Non-pigmented ciliary epithelial cell (primary cell): ENCODE results near the gene HNF1B.
"Not testable (repeated sequence)": the region's sequence is repeated elsewhere in the genome, so short reads cannot be mapped to it uniquely, and the experiment has no call there.

ENCODE experiments used
- DNase-seq: peaks from one replicate; pipeline ENCODE4 v3.0.0-alpha.2; 2010; ENCODE audit warnings: low read depth

The HNF1B gene

DNA sequence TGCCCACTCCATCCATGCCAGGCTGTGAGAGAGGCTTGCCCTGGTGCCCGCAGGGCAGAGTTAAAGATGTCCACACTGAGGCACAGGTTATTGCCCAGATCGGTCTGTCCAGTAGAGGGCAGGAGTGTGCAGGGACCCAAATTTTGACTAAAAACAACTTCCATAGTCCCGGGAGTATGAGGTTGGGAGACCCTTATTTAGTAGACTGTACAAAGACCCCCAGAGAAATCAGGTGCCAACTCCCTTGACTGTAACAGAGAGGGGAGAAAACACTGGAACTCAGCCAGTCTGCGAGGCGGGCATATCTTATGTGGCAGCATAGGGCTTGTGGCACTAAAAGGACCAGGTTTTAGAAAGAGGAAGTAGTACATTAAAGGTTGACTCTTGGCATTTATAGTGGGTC lies 43.4 kb downstream of the HNF1B start:
- no peak for DNase-seq

DNA sequence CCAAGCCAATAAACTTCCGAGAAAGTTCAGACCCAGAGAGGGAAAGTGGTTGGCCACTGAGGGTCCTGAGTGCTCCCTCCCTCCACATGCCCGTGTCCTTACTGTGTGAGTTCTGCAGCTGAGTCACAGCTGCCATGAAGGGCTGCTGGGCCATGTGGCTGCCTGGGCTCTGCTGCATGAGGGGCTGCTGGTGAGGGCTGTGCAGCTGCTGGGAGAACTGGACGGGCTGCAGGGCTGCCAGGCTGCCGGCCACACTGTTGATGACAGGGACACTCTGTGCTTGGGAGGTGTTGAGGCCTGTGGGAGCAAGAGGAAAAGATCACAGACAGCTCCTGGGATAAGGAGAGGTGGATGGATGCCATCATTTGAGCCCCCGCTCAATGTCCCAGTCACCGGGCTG lies 44.0 kb downstream of the HNF1B start:
- no peak for DNase-seq

DNA sequence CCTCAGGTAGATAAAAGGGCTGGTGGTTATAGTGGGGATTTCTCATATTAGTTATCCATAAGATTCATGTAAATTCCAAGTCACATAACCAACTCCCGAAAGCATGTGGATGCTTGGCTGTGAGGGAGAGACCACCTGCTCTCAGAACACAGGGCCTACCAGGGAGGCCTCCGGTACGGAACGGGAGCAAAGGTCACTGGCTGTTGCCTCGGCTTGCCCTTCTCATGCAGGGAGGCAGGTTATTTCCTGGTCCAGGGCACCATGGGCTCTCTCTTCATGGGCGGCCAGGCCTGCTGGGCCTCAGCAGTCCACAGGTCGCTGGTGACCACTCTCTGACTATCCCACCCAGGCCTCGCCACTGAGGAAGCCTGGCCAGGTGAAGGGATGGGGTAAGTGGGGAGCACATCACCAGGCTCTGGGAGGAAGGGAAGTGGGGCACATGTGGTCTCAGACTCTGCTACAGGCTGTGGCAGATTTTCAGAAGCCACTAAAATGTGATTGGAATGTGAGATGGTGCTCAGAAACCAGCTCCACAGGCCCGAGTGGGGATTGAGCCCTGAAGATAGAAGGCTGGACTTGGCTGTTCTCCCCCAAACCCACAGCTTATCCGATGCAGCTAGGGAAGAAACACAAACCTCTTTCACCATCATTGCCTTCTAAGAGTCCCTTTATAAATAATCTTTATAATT lies 45.4 kb downstream of the HNF1B start:
- DNase-seq, result no peak

DNA sequence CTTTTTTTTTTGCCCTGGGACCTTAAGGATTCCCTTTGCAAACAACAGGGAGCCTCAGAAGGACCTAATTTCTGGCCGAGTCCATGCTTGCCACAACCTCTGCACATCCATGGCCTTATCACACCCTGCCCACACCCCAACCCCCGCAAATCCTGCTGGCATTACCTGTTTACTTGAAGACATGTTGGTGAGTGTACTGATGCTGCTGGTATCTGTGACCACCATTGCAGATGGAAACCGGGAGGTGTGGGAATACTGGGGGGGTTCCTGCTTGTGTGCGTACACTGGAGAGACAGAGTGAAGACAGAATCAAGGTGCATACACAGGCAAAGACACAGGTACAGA lies 46.0 kb downstream of the HNF1B start:
- no peak for DNase-seq

DNA sequence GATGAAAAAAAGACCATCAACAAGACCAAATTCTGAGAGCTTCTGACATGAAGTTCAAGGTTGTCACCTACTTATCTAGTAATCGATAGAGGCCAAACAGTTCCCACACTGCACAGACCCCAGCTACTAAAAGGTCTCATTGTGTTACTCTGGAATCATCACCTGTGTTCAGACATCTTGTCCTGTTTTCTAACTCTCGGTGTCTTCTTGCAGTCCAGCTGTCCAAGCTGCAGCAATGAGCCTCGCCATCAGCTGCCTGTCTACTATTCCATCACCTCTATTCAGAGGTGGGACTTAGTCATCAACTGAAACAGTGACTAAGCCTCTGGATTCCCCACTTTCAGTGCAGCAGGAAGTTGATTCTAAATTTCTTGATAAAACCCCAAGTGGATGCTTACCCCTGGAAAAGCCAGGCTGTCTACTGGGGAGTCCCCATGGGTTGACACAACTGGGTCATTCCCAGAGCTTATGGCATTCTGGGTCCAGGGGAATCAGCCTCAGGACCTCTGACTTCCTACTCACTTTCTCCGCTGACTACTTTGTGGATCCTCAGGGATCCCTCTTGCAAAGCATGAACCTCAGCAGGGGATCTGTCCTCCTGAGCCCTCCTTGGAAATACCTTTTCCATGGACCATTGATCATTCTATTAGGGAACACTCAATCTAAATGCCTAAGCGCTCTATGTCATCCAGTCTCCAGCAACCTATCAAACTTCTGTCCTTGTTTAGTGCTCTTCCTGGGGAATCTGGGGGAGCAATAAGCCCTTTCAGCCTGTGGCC lies 46.5 kb downstream of the HNF1B start:
- DNase-seq, result peak; percentile 22

DNA sequence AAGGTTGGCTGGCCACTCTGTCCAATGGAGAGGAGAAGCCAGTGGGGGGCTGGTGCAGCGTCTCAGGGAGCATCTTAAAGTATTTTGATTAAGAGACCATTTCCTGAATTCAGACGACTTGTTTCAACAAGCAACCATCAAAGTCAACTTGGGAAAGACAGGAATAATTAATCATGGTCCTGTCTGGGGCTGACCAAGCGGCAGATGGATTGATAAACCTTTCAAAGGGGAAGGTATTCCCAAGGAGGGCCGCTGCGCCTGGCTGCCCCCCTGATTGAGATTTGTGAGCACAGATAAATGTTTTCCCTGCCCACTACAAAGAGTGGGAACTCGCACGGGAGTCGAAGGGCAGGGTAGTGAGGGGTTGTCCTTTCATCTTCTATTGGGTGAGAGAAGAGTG lies 47.5 kb downstream of the HNF1B start:
- no peak for DNase-seq

DNA sequence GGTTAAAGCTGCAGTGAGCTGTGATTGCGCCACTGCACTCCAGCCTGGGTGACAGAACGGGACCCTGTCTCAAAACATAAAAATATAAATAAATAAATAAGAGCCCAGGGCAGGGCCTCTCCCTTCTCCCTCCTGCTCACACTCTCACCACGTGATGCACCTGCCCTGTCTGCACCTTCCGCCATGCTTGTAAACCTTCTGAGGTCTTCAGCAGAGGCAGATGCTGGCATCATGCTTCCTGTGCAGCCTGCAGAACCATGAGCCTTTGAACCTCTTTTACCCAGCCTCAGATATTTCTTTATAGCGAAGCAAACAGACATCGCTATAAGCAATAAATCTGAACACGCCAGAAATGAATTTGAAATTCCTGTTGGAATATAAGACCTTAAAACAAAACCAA lies 48.5 kb downstream of the HNF1B start:
- DNase-seq, result no peak

DNA sequence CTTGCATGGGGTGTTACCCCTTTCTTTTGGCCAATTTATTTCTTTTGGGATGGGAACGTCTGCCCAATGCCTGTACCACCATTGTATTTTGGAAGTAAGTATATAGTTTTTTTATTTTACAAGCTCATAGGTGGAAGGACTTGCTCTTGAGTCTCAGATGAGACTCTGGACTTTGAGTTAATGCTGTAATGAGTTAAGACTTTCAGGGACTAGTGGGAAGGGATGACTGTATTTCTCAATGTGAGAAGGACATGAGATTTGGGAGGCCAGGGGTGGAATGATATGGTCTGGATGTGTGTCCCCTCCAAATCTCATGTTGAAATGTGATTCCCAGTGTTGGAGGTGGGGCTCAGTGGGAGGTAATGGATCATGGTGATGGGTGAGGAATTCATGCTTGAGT lies 49.1 kb downstream of the HNF1B start:
- no peak for DNase-seq

DNA sequence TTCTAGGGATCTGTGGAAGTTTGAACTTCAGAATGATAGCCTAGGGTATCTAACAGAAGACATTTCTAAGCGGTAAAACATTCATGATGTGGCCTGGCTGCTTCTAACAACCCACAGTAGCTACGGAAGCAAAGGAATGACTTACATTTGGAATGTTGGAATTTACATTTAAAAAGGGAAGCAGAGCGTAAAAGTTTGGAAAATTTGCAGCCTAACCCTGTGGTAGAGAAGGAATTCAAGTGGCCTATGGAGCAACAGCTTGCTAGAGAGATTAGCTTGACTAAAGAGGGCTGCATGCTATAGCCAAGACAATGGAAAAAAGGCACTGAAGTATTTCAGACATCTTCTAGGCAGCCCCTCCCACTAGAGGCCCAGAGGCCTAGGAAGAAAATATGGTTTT lies 50.1 kb downstream of the HNF1B start:
- DNase-seq, result no peak

DNA sequence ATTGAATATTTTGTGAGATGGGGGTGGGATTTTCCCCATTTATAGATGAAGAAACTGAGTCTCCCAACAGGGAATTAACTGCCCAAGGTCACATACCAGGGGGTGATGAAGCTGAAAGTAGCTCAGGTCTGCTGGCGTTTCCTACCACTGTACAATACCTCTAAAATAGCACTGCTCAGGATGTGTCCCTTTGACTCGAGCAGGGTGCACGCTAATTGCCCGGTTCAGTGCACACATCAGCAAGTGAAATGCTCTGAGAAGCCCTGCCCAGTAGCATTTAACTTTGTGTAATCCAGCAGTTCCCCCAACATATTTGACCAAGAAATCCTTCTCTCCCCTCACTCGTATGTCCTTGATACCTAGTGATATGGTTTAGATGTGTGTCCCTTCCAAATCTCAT lies 51.5 kb downstream of the HNF1B start:
- DNase-seq, result no peak

DNA sequence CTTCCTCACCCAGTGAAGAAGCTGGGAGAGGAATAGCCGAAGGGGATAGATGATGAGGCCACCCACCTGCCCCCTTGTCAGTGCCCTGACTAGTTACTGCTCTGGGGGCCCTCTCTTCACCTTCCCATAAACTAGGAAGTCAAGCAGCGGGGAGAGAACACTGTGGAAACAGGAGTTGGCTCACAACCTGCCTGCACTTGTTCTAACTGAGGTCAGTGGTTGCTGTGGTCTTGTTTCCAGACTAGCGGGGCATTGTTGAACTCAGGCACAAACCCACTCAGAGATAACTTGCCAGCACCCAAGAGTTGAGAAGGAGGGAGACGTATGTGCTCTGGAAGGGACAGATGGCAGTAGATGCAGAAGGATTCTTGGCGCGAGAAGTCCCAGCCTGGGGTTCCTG lies 53.1 kb downstream of the HNF1B start:
- DNase-seq, result no peak

DNA sequence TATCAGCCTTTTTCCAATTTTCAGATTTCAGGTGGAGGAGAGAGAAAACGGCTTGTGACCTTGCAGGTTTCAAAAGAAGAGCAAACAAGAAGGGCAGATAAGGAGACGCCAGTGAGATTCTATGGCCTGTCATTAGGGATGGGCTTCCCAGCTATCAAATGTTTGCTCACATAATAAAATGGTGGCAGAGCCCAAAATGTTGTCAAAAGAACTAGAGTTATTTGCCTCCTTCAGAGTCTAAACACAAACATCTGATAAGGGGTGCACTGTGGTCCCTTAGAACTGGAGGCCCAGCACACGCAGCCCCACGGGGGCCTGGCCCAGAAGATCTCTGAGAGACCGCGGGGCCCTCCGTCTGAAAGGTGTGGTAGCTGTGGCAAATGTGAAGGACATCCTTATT lies 55.5 kb downstream of the HNF1B start:
- no peak for DNase-seq

DNA sequence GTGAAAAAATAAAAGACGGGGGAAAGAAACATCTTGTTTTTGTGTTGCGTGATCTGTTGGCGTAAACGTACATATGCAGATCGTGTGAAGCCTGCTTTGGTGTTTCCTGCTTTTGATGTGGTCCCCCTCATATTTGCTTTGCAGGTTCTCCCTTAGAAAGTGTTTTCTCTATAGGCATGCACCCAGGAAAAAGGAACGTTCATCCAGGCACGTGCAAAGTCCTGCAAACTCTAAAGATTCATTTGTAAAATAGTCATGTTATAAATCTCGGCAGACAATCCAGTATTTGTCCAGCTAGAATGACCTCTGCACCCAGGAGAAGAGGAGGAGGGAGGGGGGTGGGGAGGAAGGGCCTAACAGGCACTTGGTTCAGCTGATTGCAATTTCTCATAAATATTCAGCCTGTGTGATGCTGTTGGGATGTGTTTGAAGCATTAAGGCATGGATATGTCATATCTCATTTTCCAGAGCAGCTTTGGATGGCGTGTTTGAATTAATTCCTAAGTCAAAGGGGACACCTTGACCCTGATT lies 61.3 kb downstream of the HNF1B start:
- no peak for DNase-seq

DNA sequence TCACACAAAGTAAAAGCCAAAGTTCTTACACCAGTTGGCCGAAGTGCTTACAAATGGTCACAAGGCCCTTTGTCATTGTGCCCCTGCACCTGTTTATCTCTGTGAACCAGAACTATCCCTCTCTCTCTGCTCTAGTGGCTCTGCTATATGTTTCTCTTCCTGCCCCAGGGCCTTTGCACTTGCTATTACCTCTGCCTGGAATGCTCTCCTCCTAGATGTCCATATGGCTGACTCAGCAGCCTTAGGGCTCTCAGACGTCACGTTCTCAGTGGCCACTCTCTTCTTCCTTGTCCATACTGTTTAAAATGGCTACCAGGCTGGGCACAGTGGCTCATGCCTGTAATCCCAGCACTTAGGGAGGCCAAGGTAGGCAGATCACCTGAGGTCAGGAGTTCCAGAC lies 62.9 kb downstream of the HNF1B start:
- no peak for DNase-seq

DNA sequence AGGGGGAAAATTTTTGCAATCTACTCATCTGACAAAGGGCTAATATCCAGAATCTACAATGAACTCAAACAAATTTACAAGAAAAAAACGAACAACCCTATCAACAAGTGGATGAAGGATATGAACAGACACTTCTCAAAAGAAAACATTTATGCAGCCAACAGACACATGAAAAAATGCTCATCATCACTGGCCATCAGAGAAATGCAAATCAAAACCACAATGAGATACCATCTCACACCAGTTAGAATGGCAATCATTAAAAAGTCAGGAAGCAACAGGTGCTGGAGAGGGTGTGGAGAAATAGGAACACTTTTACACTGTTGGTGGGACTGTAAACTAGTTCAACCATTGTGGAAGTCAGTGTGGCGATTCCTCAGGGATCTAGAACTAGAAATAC lies 64.9 kb downstream of the HNF1B start:
- not testable (repeated sequence) for DNase-seq

DNA sequence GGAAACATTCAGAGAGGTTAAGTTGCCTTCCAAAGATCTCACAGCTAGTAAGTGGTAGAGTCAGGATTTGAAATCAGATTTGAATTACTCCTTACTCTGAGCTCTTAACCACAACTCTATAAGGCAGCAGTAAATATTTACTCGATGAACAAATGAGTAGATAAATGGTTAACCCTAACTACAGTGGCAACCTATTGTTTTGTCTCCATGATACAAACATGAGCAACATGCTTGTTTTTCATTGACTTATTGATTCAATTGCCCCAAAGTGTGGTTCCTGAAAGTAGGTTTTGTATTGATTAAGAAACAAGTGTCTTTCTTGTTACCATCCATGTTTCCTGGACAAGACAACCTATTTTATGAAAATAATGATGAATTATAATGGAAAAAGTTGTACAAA lies 66.8 kb downstream of the HNF1B start:
- no peak for DNase-seq

DNA sequence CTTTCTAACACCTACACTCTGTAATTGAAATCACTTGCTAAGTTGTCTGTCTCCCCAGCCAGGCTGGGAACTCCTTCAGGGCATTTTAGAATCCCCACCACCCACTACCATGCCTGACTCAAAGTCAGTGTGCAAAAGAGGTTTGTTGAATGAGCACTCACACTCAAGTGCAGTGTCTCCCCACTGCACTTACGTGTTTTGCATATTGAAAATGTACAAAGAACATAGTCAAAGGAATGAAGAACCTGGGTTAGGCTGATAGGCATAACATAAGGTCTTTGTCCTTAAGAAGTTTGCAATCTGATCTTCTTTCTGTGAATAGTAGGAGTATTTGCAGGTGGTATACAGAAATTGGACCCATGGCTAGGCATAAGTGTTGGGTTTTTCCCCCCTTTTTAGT lies 67.8 kb downstream of the HNF1B start:
- DNase-seq, result no peak

DNA sequence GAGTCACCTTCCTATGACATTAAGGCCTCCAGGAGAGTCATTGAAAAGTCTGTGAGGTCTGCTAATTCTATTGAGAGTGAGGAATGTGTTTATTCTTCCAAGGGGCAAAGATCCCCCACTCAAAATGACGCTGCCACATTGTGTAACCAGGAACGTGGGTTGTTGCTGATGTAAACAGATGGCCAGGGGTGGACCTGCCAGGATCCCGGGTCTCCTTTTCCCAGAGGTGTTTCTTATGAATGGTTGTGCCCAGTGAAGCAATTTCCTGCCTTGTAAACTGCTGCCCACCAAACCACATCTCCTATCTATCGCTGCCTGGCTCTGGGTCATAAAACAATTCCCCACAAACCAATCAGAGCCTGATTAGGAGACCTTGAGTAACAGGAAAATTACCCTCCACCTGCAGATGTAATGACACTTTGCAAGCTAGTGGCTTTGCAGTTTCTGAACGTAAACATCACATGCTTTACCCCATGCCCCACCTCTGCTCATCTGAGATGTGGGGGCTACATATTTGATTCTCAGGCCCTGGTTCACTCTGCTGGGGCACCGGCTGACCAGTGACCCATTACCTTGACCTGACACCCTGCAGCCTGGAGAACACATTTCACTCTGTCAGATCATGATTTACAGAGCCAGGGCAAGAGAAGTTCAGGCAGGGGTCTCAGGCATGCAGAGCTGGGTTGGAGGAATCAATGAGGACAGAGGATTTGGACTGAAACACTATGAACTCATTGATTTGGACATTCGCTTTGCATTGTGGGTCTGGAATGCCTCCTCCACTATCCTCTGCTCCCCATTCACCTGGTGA lies 68.5 kb downstream of the HNF1B start:
- no peak for DNase-seq

DNA sequence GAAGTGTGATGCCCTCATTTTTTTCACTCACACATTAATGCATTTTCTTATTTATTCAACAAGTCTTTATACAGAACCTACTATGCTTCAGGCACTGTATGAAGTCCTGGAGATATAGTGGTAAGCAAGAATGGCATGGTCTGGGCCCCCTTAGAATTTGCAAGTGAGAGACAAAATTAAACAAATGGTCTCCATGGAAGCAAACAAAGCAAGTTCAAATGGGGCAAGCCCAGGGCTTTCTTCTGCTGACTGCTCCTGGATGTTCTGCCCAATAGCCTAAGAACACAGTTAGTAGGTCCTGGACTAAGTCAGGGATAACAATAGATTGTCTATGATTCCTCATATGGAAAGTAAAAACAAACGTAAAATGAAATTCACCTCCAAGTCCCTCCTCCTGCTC lies 70.3 kb downstream of the HNF1B start:
- no peak for DNase-seq

DNA sequence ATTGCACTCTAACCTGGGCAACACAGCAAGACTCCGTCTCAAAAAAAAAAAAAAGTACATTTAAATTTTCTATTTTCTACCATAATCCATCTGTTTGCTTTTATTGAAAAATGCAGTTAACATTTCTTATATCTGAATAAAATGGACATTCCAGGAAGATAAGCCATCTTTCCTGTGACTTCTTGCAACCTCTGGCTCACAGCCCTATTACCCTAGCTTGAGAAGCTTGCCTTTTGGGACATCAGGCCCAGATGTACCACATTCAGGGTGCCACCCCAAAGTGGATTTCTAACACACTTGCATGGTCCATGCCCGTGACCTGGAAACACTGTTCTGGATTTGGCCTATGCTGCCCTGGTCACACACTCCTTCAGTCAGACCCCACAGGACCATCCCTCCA lies 71.5 kb downstream of the HNF1B start:
- no peak for DNase-seq

DNA sequence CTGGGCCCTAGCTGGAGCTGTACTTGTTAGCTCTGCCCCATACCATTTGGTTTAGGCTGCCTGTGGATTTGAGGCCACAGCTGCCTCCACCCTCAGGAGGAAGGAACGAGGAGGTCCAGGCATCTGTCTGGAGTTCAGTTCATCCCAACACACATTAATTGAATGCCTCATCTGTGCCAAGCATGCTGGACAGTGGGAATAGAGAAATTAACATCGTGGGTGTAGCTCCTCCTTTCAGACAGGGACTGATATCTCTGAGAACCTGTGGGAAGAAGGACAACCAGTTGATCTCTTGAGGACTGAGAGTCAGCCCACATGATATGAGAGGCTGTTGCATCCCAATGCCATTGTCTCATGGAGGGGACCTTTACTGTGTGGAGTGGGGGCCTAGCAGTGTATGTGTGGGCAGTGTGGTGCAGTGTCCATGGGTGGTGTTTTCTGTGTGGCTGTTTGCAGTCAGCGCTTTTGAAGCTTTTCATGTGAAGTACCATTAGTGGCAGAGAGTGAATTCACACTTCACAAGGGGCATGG lies 72.2 kb downstream of the HNF1B start:
- DNase-seq, result no peak

DNA sequence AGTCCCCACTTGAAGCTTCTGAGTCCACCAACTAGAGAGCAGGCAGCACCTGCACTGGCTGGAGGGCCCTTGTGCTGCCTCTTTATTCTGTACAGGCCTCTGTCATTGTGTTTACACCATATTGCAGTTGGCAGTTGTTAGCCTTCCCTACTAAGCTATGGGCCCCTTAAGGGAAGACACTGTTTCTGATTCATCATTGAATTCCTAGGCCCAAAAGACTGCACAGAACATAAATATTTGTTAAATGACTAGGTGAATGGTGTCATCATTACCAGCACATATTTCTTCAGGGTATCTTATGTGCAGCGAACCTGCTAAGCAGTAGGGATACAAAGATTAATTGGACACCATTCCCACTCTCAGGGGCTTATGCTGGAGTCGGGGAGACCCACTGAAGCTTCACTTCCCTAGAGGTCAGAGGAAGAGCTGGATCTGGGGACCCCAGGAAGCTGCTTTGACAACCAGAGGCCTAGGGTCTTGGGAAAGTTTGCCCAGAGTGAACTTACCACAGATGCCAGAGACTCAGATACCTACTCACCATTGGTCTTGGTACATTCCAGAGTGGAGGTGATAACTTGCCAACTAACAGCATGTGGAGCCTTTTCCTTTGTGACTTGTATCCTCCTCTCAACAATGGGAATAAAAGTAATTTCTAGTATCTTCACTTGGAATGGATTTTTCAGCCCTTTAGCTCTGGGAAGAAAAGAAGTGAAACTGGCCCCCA lies 72.9 kb downstream of the HNF1B start:
- peak; percentile 74 for DNase-seq
